GM12878 (cell line): ENCODE data around the gene STX10. TPM values are rescaled to one million over a fixed set of nuclear protein-coding genes. Genes with fewer than 3 reads are reported as not detected.

ENCODE experiments used
- NR2F1 ChIP-seq: fragments of 450-650 bp; conservative IDR thresholded peaks from 2 replicates; pipeline ENCODE4 v1.6.1; 2017; ENCODE audit warnings: mild to moderate bottlenecking
- SIN3A ChIP-seq: IDR thresholded peaks from 2 replicates; pipeline ENCODE4 v1.6.1; 2012; ENCODE audit warnings: low read depth, low read length, improper control_type of control experiment
- polyA plus RNA-seq, 11 experiments: library from polyadenylated mRNA; depleted of rRNA in 4 of 11; unstranded in 6 of 11; stranded (reverse) in 5 of 11; fragments of >200 nt; fragmentation: Nextera tagmentation in 4 of 11; fragmentation: Illumina TruSeq in 1 of 11; extraction: Ambion mirVana in 4 of 11; extraction: Trizol in 1 of 11; gene quantifications; 1 replicate in 1 of 11; 2 replicates in 10 of 11; pipeline versions ENCODE4 v1.2.1 to v1.2.3, GENCODE V29; 2011 to 2016; ENCODE audit warnings: inconsistent platforms in 2 of 11, missing spikeins in 2 of 11, low read depth in 1 of 11
- total RNA-seq, 4 experiments: library from RNA; depleted of rRNA in 3 of 4; stranded (reverse); fragments of >200 nt in 3 of 4; fragmentation: Illumina TruSeq in 1 of 4; extraction: Trizol in 1 of 4; gene quantifications; 2 replicates each; pipeline versions ENCODE4 v1.2.1 to v1.2.3, GENCODE V29; 2013 to 2021
- TF ChIP-seq, protein P1 (sequence below): fragments of 450-650 bp; formaldehyde crosslinking; IDR thresholded peaks from 2 replicates; pipeline ENCODE4 v1.4.0; 2020; ENCODE audit warnings: mild to moderate bottlenecking, moderate library complexity
- TF ChIP-seq, protein P2 (sequence below): IDR thresholded peaks from 2 replicates; pipeline ENCODE4 v1.6.1; 2012; ENCODE audit warnings: improper control_type of control experiment, low read depth, low read length; ENCODE audit not compliant: insufficient replicate concordance
- TF ChIP-seq, protein P3 (sequence below): fragments of 450-650 bp; conservative IDR thresholded peaks from 2 replicates; pipeline ENCODE4 v1.6.1; 2017; ENCODE audit warnings: mild to moderate bottlenecking, moderate library complexity
- TF ChIP-seq, protein P4 (sequence below): fragments of 450-650 bp; IDR thresholded peaks from 2 replicates; pipeline ENCODE4 v1.6.1; 2017; ENCODE audit warnings: mild to moderate bottlenecking, low read depth, inconsistent platforms; ENCODE audit not compliant: poor library complexity, severe bottlenecking
- TF ChIP-seq, protein P5 (sequence below): fragments of 450-650 bp; IDR thresholded peaks from 2 replicates; pipeline ENCODE4 v1.6.1; 2017; ENCODE audit warnings: mild to moderate bottlenecking, moderate library complexity

Gene STX10
- total and polyA plus RNA-seq, 10 of the 15 experiments (the other 5 are each of a cell fraction or from before 2014, with no cell fraction given) = 0.56 to 76.1 (median 47.6) TPM

DNA sequence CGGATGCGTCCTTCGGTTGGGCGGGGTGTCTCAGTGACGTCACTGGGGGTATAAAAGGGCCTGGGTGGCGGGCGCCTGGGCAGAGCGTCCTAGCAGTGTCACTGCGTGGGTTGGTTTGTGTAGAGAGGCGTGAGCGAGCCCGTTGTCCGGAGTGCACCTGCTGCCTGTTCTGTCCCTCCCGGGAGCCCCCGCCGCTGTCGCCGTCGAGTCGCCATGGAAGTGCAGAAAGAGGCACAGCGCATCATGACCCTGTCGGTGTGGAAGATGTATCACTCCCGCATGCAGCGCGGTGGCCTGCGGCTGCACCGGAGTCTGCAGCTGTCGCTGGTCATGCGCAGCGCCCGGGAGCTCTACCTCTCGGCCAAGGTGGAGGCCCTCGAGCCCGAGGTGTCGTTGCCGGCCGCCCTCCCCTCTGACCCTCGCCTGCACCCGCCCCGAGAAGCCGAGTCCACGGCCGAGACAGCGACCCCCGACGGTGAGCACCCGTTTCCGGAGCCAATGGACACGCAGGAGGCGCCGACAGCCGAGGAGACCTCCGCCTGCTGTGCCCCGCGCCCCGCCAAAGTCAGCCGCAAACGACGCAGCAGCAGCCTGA, 2.9 kb upstream of the STX10 start (continued):
- TF ChIP-seq, protein P1, sequence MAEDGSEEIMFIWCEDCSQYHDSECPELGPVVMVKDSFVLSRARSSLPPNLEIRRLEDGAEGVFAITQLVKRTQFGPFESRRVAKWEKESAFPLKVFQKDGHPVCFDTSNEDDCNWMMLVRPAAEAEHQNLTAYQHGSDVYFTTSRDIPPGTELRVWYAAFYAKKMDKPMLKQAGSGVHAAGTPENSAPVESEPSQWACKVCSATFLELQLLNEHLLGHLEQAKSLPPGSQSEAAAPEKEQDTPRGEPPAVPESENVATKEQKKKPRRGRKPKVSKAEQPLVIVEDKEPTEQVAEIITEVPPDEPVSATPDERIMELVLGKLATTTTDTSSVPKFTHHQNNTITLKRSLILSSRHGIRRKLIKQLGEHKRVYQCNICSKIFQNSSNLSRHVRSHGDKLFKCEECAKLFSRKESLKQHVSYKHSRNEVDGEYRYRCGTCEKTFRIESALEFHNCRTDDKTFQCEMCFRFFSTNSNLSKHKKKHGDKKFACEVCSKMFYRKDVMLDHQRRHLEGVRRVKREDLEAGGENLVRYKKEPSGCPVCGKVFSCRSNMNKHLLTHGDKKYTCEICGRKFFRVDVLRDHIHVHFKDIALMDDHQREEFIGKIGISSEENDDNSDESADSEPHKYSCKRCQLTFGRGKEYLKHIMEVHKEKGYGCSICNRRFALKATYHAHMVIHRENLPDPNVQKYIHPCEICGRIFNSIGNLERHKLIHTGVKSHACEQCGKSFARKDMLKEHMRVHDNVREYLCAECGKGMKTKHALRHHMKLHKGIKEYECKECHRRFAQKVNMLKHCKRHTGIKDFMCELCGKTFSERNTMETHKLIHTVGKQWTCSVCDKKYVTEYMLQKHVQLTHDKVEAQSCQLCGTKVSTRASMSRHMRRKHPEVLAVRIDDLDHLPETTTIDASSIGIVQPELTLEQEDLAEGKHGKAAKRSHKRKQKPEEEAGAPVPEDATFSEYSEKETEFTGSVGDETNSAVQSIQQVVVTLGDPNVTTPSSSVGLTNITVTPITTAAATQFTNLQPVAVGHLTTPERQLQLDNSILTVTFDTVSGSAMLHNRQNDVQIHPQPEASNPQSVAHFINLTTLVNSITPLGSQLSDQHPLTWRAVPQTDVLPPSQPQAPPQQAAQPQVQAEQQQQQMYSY (CRISPR knock-in tag) = no peak
- TF ChIP-seq, protein P2, sequence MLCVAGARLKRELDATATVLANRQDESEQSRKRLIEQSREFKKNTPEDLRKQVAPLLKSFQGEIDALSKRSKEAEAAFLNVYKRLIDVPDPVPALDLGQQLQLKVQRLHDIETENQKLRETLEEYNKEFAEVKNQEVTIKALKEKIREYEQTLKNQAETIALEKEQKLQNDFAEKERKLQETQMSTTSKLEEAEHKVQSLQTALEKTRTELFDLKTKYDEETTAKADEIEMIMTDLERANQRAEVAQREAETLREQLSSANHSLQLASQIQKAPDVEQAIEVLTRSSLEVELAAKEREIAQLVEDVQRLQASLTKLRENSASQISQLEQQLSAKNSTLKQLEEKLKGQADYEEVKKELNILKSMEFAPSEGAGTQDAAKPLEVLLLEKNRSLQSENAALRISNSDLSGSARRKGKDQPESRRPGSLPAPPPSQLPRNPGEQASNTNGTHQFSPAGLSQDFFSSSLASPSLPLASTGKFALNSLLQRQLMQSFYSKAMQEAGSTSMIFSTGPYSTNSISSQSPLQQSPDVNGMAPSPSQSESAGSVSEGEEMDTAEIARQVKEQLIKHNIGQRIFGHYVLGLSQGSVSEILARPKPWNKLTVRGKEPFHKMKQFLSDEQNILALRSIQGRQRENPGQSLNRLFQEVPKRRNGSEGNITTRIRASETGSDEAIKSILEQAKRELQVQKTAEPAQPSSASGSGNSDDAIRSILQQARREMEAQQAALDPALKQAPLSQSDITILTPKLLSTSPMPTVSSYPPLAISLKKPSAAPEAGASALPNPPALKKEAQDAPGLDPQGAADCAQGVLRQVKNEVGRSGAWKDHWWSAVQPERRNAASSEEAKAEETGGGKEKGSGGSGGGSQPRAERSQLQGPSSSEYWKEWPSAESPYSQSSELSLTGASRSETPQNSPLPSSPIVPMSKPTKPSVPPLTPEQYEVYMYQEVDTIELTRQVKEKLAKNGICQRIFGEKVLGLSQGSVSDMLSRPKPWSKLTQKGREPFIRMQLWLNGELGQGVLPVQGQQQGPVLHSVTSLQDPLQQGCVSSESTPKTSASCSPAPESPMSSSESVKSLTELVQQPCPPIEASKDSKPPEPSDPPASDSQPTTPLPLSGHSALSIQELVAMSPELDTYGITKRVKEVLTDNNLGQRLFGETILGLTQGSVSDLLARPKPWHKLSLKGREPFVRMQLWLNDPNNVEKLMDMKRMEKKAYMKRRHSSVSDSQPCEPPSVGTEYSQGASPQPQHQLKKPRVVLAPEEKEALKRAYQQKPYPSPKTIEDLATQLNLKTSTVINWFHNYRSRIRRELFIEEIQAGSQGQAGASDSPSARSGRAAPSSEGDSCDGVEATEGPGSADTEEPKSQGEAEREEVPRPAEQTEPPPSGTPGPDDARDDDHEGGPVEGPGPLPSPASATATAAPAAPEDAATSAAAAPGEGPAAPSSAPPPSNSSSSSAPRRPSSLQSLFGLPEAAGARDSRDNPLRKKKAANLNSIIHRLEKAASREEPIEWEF = no peak
- TF ChIP-seq NR2F1 (no peak; the same call in 1 of the 2 replicates), SIN3A (peak; percentile 60; the same call in 1 of the 2 replicates)
- TF ChIP-seq, protein P3, sequence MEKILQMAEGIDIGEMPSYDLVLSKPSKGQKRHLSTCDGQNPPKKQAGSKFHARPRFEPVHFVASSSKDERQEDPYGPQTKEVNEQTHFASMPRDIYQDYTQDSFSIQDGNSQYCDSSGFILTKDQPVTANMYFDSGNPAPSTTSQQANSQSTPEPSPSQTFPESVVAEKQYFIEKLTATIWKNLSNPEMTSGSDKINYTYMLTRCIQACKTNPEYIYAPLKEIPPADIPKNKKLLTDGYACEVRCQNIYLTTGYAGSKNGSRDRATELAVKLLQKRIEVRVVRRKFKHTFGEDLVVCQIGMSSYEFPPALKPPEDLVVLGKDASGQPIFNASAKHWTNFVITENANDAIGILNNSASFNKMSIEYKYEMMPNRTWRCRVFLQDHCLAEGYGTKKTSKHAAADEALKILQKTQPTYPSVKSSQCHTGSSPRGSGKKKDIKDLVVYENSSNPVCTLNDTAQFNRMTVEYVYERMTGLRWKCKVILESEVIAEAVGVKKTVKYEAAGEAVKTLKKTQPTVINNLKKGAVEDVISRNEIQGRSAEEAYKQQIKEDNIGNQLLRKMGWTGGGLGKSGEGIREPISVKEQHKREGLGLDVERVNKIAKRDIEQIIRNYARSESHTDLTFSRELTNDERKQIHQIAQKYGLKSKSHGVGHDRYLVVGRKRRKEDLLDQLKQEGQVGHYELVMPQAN = peak; percentile 80
- TF ChIP-seq, protein P4, sequence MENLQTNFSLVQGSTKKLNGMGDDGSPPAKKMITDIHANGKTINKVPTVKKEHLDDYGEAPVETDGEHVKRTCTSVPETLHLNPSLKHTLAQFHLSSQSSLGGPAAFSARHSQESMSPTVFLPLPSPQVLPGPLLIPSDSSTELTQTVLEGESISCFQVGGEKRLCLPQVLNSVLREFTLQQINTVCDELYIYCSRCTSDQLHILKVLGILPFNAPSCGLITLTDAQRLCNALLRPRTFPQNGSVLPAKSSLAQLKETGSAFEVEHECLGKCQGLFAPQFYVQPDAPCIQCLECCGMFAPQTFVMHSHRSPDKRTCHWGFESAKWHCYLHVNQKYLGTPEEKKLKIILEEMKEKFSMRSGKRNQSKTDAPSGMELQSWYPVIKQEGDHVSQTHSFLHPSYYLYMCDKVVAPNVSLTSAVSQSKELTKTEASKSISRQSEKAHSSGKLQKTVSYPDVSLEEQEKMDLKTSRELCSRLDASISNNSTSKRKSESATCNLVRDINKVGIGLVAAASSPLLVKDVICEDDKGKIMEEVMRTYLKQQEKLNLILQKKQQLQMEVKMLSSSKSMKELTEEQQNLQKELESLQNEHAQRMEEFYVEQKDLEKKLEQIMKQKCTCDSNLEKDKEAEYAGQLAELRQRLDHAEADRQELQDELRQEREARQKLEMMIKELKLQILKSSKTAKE = no peak
- TF ChIP-seq, protein P5, sequence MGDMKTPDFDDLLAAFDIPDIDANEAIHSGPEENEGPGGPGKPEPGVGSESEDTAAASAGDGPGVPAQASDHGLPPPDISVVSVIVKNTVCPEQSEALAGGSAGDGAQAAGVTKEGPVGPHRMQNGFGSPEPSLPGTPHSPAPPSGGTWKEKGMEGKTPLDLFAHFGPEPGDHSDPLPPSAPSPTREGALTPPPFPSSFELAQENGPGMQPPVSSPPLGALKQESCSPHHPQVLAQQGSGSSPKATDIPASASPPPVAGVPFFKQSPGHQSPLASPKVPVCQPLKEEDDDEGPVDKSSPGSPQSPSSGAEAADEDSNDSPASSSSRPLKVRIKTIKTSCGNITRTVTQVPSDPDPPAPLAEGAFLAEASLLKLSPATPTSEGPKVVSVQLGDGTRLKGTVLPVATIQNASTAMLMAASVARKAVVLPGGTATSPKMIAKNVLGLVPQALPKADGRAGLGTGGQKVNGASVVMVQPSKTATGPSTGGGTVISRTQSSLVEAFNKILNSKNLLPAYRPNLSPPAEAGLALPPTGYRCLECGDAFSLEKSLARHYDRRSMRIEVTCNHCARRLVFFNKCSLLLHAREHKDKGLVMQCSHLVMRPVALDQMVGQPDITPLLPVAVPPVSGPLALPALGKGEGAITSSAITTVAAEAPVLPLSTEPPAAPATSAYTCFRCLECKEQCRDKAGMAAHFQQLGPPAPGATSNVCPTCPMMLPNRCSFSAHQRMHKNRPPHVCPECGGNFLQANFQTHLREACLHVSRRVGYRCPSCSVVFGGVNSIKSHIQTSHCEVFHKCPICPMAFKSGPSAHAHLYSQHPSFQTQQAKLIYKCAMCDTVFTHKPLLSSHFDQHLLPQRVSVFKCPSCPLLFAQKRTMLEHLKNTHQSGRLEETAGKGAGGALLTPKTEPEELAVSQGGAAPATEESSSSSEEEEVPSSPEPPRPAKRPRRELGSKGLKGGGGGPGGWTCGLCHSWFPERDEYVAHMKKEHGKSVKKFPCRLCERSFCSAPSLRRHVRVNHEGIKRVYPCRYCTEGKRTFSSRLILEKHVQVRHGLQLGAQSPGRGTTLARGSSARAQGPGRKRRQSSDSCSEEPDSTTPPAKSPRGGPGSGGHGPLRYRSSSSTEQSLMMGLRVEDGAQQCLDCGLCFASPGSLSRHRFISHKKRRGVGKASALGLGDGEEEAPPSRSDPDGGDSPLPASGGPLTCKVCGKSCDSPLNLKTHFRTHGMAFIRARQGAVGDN = peak; percentile 96
